LNCAP (cell line): ENCODE data around the gene CD7.

Experiments
- TF ChIP-seq, protein P1 (sequence below): fragments of 450-650 bp; IDR thresholded peaks from 2 replicates; pipeline ENCODE4 v1.5.1; 2017; ENCODE audit warnings: mild to moderate bottlenecking

The CD7 gene

DNA sequence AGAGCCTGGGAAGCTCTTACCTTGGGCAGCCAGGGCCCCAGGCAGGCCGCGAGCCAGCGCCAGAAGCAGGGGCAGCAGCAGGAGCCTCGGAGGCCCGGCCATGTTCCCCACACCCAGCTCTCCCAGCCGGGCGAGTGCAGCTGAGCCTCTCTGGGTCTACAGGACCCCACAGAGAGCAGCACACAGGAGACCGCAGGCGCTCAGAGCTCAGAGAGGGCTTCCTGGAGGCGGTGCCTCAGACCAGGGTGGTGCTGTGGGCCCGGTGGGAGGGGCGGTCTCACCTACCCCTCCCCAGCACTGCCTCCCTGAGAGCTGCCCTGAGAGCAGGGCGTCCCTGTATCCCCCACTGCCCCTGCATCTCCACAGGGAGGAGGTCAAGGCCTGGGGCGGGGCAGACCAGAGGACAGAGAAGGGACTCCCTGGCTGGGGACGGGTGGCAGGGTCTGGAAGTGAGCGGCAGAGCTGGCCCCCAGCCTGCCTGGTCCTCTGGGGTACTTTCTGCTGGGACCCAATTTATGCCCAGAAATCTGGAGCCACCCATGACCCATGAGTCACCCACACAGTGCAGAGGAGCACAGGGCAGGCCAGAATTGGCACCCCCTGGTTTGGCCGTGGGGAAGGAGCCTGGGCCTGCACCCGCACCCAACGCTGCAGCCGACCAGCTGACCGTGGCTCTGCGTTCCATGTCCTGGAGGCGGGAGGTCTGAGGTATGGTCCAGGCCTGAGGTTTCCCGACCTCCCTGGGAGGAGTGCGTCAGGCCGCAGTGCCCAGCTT lies at the start of gene CD7:
TSS of gene CD7 (minus strand) at position 215 of the 775 bp plus-strand sequence. CDS start at position 102, 113 bp downstream.
- TF ChIP-seq, protein P1, sequence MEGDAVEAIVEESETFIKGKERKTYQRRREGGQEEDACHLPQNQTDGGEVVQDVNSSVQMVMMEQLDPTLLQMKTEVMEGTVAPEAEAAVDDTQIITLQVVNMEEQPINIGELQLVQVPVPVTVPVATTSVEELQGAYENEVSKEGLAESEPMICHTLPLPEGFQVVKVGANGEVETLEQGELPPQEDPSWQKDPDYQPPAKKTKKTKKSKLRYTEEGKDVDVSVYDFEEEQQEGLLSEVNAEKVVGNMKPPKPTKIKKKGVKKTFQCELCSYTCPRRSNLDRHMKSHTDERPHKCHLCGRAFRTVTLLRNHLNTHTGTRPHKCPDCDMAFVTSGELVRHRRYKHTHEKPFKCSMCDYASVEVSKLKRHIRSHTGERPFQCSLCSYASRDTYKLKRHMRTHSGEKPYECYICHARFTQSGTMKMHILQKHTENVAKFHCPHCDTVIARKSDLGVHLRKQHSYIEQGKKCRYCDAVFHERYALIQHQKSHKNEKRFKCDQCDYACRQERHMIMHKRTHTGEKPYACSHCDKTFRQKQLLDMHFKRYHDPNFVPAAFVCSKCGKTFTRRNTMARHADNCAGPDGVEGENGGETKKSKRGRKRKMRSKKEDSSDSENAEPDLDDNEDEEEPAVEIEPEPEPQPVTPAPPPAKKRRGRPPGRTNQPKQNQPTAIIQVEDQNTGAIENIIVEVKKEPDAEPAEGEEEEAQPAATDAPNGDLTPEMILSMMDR, result no peak

DNA sequence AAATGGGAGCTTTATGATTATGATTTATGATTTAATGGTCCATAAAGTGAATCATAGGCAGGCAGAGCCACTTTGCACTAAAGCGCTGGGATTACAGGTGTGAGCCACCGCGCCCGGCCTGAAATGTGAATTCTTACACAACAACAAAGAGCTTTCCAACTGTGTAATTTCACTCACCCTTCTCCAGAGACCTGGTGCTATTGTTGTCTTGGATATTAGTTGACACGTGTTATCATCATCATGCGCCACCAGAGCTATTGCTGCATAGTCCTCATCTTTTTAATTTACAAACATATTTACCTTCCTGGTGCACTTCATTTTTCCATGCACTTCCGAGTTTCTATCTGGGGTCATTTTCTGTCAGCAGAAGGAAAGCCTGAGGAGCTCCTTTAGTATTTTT lies 49.3 kb upstream of the CD7 start:
- TF ChIP-seq, protein P1, result no peak

DNA sequence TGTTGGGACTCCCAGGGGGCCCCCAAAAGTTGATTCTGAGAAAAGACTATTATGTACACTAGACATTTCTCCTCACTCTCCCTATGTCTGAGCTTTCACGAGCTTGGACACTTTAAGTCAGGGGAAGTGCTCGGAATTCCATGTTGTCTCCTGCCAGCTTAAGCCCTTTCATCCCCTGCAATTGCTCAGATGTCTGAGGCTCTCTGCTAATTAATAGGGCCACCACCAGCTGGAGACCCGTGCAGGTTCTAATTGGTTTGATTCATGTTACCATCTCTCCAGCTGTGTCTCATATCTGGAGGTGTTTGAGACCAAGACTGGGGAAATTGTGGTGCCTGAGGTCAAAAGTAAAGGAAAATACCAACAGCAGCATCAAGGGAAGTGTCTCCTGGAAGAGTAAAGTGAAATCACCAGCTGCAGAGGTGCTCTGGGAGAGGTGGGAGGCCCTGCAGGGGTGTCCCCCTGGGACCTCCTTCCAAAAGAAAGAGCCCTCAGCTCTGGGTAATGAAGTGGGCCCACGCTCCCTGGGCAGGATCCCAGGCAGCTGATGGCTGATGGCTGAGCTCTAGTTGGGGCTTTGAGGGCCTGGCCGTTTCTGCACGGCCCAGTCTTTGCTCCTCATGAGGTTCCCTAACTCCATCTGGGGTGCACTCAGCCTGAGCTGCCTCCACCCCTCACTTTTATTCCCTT lies 48.3 kb upstream of the CD7 start:
- TF ChIP-seq, protein P1, result no peak

DNA sequence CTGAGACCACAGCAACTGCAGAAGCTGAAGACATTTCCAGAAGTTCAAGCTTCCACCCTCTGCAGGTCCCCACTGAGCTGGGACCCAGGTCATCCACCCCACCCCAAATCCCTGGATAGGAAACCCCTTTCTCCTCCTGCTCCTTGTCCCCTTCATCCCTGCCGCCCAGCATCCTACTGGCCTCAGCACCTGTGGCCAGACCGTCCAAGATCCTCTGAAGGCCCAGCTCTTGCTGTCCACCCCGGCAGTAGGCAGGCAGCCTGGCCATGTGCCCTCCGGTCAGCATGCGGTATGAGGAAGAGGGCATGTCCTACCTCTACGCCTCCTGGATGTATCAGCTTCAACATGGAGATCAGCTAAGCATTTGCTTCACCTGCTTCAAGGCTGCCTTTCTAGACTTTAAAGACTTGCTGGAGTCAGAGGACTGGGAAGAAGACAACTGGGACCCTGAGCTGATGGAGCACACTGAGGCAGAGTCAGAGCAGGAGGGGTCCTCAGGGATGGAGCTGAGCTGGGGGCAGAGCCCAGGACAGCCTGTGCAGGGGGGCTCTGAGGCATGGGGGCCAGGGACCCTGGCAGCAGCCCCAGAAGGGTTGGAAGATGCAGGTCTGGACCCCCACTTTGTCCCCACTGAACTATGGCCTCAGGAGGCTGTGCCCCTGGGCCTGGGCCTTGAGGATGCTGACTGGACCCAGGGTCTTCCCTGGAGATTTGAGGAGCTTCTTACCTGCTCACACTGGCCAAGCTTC lies 44.7 kb upstream of the CD7 start:
- TF ChIP-seq, protein P1, result no peak

DNA sequence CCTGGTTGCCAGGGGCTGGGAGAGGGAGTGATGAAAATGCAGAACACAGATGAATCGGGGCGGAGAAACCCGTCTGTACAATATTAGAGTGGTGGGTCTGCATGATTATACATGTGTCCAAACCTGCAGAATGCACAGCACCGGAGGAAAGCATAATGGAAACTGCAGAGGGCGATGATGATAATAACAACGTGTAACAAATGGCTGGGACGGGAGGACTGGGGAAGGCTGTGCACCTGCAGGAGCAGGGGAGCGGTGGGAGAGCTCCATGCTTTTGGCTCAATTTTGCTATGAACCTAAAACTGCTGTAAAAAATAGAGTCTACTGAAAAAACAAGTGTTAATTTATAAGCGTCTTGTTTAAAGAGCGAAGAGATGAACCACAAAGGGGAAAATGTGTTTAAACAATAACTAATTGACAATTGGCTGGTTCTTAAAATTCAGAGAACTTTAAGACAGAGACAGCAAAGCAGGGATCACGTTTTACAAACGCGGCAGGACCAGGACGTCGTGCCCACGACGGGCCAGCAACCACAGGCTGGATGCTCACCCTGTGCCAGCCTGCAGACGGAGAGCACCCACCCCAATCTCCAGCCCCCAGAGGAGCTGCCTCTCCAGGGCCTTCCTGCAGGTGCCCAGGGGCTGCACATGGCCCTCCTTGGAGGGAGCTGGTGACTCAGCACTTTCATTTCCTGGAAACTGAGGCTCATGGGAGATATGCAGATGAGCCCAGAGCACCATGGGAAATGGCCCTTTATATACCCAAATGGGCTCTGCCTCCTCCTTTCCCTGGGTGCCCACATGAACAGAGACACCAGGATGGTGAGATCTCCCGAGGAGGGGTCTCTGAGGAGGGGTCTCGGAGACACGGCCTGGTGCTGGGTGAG lies 41.3 kb upstream of the CD7 start, which contains the start of gene TEX19:
TSS of gene TEX19 (plus strand) at position 783 of the 886 bp plus-strand sequence. CDS start 2,904 bp downstream, outside the sequence.
- TF ChIP-seq, protein P1, result no peak

DNA sequence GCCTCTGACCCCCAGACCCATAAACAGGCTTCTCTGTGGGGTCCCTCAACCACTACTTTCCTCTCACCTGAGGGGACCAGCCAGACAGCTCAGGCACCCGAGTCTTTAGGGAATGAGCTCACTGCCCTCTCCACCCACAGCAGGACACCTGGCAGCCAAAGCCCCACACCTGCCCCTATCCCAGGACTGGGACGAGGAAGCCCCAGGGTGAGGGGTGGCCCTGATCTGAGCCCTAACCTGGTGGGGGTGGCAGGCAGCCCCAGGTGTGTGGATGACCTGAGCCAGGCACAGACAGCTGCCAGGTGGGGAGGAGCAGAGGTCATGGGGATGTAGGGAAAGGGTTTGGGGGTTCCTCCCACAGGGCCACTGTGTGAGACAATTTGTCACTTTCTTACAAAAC lies 40.0 kb upstream of the CD7 start:
- TF ChIP-seq, protein P1, result no peak
